ENCODE results near the gene UBAP1L.
"Not testable (repeated sequence)": the region's sequence is repeated elsewhere in the genome, so short reads cannot be mapped to it uniquely, and the experiment has no call there.

The UBAP1L gene

DNA sequence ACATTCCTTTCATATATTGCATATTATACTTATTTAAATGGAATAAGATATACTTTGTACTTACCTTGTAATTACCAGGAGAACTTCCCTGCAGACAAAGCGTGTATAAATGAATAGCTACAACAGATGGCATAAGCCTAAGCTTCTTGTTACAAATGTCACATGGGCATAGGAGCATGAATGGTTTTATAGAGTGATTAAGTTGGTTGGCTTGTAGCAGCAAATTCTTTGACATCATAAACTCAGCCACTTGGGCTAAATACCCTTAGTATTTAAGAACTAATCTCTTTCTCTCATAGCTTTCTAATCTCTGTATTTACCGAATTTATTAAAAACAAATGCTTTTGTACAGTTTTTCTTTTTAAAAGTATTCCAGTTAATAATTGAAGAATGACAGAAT lies at the start of gene UBAP1L:
Gene UBAP1L, minus strand, starts transcription at position 115 of the 400 bp plus-strand sequence. CDS start 8,985 bp downstream, outside the sequence.
- no peak for DNase-seq (ENCODE audit: low read depth)

DNA sequence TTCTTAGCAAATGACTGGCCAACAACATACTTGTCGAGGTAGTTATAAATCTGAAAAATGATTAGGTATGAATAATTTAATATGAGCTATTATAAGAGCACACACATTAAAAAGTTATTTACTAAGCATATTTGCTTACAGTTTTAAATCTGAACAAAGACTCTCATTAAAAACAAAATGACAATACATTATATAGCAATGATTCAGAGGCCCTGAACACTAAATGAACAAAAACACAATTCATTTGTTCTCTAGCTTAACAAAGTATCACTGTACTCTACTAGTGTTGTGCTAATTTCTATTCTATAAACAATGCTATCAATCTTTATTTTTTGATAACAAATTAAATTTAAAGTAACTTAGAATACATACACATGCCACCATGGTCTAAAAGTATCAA lies 49.1 kb upstream of the UBAP1L start:
- DNase-seq (ENCODE audit: low read depth): no peak

DNA sequence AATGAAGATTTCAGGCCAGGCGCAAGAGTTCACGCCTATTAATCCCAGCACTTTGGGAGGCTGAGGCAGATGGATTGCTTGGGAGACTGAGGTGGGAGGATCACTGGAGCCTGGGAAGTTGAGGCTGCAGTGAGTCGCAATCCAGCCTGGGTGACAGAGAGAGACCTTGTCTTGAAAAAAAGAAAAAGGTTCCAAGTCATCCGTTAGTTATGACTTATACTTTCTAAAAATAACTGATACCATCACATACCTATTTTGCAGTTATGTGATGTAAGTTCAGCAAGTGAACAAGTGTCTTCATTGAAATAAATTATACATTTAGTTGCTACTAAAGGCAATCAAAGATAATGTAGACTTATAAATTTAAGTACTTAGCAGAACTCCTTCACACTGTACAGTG lies 48.0 kb upstream of the UBAP1L start:
- no peak for DNase-seq (ENCODE audit: low read depth)

DNA sequence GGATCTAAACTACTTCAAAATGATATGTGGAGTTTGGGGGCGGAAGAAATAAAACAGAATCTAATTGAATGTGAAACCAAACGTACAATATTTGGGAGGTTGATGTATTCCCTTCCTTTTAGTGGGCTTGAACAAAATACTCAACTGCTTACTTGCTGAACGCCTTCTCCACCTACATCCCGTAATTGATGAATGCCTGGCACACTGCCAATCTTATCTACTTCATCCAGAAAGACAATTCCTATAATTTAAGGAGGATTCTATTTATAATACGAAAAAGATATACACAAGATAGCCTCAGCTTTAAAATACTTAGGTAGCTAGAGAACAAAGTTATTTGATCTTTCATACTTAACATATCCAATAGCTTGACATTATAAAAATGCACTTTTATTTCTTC lies 41.7 kb upstream of the UBAP1L start:
- DNase-seq (ENCODE audit: low read depth): no peak

DNA sequence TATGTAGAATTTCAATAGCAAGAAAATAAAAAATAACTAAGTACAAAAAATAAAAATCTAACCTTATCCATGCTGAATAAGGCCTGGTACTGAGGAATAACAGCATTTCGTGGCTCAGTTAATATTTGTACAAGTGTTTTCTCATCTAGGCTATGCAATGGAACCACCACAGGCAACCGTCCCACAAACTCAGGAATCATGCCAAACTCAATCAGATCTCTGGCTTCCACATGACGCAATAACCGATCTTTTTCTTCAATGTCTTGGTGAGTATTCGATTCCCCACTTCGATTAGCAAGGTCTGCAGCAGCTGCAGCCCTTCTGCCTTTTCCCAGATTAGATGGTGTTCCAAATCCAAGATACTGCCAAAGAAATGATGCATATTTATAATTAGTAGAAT lies 39.7 kb upstream of the UBAP1L start:
- no peak for DNase-seq (ENCODE audit: low read depth)

DNA sequence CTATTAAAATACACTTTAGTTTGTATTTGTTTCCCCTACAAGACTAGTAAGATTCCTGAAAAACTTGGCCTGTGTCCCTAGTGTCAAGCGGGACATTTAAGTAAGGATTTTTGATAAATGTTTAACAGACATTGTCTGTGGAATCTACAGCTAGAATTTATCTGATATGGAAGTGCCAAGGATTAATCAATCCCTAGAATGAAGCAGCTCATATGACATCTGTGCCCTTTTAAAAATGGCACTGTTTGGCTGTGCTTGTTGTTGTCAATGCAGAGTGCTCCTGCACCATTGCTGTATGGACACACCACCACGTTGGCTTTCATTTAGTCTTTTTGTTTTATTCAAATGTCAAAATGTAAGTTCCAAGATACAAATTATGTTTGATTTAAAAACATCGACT lies 32.9 kb upstream of the UBAP1L start:
- DNase-seq (ENCODE audit: low read depth): no peak

DNA sequence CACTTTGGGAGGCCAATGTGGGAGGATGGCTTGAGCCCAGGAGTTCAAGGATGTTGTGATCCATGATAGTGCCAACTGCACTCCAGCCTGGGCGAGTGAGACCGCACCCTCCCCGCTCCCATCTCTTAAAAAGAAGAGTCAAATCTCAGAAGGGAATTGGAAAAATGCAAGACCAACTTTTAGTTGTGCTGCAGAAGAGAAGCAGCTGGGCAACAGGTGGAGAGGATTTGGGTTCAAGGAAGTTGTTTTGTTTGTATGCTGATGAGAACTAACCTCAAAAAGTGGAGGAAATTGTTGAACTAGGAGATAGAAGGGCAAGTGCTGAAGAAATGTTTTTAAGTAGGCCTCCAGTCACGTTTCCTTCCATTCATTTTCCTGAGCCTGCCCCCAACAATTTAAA lies 31.4 kb upstream of the UBAP1L start:
- no peak for DNase-seq (ENCODE audit: low read depth)

DNA sequence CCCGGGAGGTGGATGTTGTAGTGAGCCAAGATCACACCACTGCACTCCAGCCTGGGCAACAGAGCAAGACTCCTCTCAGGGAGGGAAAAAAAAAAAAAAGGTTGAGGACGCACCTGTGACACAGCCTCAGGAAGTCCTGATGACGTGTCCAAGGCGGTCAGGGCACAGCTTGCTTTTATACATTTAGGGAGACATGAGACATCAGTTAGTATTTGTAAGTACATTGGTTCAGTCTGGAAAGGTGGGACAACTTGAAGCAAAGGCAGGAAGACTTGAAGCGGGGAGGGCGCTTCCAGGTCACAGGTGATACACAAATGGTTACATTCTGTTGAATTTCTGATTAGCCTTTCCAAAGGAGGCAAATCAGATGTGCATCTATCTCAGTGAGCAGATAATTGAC lies 23.6 kb upstream of the UBAP1L start:
- DNase-seq (ENCODE audit: low read depth): not testable (repeated sequence)

DNA sequence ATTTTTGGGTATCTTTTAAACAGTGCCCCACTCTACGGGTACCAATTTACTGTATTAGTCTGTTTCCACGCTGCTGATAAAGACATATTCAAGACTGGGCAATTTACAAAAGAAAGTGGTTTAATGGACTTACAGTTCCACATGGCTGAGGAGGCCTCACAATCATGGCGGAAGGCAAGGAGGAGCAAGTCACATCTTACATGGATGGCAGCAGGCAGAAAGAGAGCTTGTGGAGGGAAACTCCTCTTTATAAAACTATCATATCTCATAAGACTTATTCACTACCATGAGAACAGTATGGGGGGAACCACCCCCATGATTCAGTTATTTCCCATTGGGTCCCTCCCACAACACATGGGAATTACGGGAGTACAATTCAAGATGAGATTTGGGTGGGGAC lies 22.9 kb upstream of the UBAP1L start:
- not testable (repeated sequence) for DNase-seq (ENCODE audit: low read depth)

DNA sequence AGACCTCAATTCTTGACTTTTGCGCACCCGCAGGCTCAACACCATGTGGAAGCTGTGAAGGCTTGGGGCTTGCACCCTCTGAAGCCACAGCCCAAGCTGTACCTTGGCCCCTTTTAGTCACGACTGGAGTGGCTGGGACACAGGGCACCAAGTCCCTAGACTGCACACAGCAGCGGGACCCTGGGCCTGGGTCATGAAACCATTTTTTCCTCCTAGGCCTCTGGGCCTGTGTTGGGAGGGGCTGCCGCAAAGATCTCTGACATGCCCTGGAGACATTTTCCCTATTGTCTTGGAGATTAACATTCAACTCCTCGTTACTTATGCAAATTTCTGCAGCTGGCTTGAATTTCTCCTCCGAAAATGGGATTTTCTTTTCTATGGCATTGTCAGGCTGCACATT lies 22.1 kb upstream of the UBAP1L start:
- DNase-seq (ENCODE audit: low read depth): not testable (repeated sequence)

DNA sequence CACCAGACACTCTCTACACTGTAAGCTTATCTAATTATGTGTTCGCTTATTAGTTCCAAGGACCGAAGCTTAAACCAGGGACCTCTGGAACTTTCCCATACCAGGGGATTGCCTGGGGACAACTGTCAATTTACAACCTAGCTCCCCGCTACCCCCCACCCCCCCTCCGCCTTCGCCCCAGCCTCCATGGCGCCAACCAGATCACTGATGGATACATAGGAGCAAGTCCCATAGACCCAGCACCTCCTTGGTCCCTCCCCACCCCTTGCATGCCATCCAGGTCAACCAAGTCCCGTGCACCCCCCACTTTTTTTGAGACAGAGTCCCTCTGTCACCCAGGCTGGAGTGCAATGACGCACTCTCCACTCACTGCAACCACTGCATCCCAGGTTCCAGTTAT lies 19.5 kb upstream of the UBAP1L start:
- DNase-seq (ENCODE audit: low read depth): no peak

DNA sequence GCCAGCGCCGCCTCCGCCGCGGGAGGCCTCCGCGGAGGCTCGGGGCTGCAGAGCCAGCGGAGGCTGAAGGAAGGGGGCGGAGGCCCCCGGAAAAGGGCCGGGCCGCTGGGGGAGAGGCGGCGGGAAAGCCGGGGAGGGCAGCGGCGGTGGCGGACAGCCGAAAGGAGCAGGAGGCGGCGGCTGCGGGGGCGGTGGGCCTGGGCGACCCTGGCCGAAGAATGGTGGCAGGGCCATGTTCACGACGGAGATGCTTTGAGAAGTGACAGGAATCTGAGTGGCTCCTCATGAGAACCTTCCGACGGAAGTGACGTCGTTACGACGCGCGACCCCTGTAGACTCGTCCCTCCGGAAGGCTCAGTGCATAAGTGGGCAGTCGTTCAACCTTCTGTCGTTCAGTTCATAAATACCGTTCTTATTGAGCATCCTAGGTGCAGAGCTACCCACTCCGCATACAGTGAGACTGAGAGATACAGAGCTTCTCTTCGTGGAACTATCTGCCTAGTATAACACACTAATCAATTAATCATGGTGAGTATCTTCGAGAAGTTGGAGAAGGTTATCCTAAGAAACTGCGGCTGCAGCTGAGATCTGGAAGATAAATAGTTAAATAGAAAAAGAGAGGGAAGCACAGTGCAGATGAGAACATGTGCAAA lies 18.7 kb upstream of the UBAP1L start, which contains the start of gene PDCD7:
Gene PDCD7, minus strand, starts transcription at position 261 of the 653 bp plus-strand sequence. Its CDS starts 27 bp downstream, at position 234.
- DNase-seq (ENCODE audit: low read depth): peak; percentile 71

DNA sequence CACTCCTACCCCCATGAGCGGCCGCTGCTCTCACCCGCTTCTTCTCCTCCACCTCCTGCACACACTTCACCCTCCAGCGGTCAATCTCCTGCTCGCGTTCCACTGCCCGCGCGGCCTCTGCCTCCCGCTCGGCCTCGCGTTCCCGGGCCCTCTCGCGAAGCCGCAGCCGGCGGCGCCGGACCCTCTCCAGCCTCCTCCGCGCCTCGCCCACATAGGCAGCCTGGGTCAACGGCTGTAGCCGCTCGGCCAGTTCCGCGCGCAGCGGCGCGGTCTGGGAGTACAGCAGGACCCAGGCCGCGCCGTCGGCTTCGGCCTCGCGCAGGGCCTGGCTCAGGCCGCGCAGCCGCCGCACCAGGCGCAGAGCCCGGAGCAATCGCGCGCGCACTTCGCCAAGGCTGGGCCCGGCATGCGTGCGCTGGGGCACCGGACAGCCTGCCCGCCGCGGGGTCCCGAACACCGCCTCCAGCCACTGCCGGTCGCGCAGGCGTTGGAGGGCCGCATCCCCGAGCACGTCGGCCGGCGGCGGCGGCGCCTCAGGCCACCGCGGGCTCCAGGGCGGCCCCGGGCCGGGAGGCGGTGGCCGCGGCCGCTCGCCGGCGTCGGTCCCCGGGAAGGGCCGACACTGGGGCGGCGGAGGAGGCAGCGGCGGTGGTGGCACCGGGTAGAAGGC lies 18.0 kb upstream of the UBAP1L start:
- no peak for DNase-seq (ENCODE audit: low read depth)

DNA sequence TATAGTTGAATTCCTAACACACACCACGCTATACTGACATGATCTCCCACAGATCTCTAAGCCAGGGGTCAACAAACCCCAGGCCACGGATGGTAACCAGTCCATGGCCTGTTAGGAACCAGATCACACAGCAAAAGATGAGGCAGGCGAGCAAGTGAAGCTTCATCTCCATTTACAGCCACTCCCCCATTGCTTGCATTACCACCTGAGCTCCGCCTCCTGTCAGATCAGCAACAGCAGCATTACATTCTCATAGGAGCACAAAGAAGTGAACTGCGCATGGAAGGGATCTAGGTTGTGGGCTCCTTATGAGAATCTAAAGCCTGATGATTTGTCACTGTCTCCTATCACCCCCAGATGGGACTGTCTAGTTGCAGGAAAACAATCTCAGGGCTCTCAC lies 15.9 kb upstream of the UBAP1L start:
- DNase-seq (ENCODE audit: low read depth): no peak

DNA sequence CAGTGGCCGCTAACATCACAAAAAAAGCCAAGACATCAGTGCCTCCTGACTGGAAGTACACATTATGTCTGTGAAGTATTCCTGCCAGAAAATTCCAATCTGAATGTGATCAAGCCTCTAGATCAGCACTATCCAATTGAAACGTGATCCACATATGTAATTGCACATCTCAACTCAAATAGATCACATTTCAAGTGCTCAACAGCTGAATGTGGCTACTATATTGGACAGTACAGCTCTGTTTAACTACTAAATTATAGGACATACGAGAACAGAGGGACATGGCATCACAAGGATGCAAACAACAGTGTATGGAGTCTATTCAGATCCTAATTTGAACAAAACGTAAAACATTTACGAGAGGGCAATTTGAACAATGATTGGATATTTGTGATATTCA lies 542 bp upstream of the UBAP1L start:
- no peak for DNase-seq (ENCODE audit: low read depth)

DNA sequence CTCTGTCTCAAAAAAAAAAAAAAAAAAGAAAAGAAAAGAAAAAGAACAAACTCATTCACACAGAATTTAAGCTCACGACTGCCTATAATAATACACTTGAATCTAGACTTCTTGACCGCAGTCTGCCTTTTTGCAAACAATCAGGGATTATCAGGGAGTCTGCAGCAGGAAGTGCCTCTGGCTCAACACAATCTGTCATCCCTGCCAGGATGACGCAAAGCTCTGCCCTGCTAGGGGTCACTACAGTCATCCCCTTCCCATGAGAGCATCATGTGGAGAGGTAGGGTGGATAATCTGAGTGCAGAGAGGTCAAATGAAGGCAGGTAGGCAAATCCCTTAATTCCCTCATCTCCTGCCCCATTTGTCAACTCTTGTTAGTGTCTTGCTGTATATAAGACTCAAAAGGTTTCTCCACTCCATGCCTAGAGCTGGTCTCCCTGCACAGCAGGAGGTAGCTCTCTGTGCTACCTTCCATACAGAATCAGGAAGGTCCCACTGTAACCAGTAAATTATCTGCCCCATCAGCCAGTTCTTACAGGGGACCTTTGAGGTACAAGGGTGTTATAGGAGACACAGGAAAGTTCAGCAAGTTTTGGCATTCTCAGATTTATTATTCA lies 4.2 kb downstream of the UBAP1L start:
- no peak for DNase-seq (ENCODE audit: low read depth)

DNA sequence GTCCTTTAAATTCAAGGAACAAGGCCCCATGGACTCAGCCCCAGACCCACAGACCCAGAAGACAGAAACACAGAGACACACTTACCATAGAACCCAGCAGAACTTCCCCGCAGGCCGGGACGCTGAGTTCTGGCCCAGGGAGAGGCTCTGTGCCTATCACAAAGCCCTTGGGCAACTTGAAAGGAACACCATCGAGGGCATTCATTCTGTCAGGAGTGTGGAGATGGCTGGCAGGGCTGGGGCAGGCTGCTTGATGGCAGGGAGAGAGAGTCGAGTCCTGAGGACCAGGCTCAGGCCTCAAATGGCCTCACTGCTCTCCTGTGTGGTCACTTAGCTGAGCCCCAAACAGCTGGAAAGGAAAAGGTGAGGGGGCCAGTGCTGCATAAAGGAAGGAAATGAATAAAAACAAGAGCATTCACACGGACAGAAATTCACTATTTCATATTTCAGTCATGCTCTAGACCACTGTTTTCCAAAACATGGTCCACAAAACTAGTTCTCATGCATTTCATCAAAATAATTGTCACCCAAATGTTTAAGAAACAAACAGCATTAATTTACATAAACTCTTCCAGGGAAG lies 8.9 kb downstream of the UBAP1L start:
- DNase-seq (ENCODE audit: low read depth): no peak

DNA sequence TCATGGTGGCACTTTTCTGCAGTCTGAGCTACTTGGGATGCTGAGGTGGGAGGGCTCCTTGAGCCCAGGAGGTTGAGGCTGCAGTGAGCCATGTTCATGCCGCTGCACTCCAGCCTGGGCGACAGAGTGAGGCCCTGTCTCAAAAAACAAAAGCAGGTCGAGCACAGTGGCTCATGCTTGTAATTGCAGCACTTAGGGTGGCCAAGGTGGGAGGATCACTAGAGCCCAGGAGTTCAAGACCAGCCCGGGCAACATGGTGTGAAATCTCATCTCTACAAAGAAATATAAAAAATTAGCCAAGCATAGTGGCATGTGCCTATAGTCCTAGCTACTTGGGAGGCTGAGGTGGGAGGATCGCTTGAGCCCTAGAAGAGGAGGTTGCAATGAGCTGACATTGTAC lies 10.0 kb downstream of the UBAP1L start:
- DNase-seq (ENCODE audit: low read depth): no peak

DNA sequence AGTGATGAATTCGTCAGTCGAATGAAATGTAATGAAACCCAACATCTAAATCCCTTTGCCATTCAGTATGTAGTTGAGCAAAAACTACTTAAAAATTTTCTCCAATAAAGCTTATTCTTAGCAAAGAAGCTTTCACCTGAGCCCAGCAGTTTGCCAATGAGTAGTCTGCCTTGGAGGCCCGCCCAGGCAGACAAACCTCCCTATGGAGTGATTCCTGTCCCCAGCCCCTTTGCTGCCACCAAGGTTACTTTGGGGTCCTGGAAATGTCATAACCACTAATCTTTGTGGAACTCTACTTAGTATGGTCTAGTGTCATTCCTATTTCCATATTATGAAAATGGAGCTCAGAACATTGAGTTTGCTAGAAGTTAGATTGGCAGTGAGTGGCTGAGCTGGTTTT lies 12.1 kb downstream of the UBAP1L start:
- DNase-seq (ENCODE audit: low read depth): no peak

DNA sequence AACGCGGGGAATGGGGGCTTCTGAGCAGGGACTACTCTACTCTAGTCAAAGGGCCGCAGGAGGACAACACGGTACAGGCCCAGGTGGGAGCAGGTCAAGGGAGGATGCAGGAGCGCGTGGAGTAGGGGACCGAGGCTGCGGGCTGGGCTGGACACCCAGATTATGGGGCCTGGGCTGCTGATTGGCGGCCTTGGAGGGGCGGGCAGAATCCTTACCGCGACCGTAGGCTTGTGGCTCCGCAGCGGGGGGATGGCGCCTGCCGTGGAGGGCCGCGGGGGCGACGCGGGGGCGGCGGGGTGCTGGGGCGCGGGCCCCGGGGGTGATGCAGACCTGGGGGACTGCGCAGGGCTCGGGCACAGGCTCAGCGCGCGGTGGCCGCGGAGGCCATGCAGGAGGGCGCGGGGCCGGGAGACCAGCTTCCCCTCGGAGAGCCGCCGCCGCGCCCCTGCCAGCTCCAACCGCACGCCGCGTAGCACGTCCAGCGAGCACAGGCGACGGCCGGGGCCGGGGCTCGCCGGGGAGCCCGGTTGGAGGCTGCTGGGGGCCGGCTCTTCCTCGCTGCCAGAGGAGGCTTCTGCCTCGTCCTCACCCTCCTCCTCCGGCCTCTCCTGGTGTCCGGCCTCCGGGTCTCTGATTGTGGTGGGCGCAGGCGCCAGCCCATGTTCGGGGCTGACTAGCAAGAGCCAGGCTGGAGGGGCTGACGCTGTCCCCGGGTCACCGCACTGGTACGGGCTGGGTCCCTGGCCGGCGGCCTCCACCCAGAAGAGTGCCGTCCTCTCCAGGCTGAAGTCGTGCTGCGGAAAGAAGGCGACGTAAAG lies 12.9 kb downstream of the UBAP1L start:
- DNase-seq (ENCODE audit: low read depth): no peak

DNA sequence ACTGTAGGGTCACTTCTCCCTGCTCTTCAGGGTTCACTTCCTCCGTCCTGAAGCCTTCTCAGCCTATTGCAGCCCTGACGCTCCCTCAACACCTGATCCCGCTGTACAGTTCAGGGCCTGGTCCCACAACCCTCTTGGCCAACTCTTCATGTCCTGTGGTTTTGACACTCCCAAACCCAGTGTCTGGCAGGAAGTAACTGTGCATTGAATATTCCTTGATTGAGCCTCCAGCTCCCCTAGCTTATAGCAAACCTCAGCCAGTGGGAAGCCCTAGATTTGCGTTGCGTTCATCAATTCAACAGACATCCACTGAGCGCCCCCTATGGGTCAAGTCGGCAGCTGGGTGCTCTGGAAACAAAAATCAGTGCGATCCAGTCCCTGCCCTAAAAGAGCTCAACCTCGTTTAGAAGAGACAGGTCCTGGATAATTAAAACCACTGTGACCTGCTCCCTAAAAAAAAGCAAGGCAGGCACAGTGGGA lies 13.5 kb downstream of the UBAP1L start:
- DNase-seq (ENCODE audit: low read depth): no peak

DNA sequence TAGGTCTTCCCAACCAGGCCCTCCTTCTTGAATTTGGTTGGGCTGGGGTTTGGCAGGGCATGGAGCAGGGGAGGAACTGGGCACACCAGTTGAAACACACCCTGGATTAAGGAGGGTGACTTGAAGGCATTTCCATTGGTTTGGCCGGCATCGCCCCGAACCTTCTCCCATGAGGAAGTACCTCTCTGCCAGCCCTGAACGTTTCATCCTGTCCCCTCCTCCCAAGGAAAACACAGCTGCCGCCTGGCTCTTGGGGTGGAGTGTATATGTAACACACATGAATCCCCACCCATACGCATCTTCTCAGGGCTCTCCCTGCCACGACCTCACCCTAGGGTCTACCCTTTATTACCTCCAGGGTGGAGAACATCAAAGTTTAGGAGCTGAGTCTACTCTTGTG lies 14.6 kb downstream of the UBAP1L start:
- DNase-seq (ENCODE audit: low read depth): no peak

All from T-helper 22 cell (primary cell).